HT-29 (cell line): Measurements from ENCODE around the gene IL36B. TPM values are rescaled to one million over a fixed set of nuclear protein-coding genes. Genes with fewer than 3 reads are reported as not detected.

ENCODE experiments used
- DNase-seq: peaks from one replicate; pipeline ENCODE4 v3.0.0-alpha.2; 2015; ENCODE audit warnings: low spot score
- total RNA-seq: library from RNA; depleted of rRNA; stranded (reverse); fragments of >200 nt; shearing (Covaris generic); gene quantifications from 2 replicates; pipeline ENCODE4 v1.2.3, GENCODE V29; 2014

IL36B gene
- total RNA-seq, 1 experiment from 2014 or later = not detected

- no peak for DNase-seq
Observed at GRCh38 chr2:113056521-113056920, 3.9 kb upstream of the IL36B start.

- no peak for DNase-seq
Observed at GRCh38 chr2:113054066-113054465, 1.4 kb upstream of the IL36B start.

- no peak for DNase-seq
Observed at GRCh38 chr2:113053666-113054065, 999 bp upstream of the IL36B start.

- DNase-seq = no peak
Observed at GRCh38 chr2:113050921-113051895, 1.5 kb downstream of the IL36B start.

- no peak for DNase-seq
Observed at GRCh38 chr2:113046465-113046864, 6.2 kb downstream of the IL36B start.

- DNase-seq = peak; percentile 54
Observed at GRCh38 chr2:113041871-113042270, 10.8 kb downstream of the IL36B start.

- DNase-seq = no peak
Observed at GRCh38 chr2:113039719-113040118, 12.9 kb downstream of the IL36B start.

GRCh38 chr2:113039158-113039557 lies 13.5 kb downstream of the IL36B start:
- DNase-seq = no peak

GRCh38 chr2:113038291-113038690 lies 14.4 kb downstream of the IL36B start:
- no peak for DNase-seq

GRCh38 chr2:113036763-113037162 lies 15.9 kb downstream of the IL36B start:
- DNase-seq = no peak

- no peak for DNase-seq
Observed at GRCh38 chr2:113034016-113034415, 18.7 kb downstream of the IL36B start.

- DNase-seq = no peak
Observed at GRCh38 chr2:113032737-113033136, 19.9 kb downstream of the IL36B start.

GRCh38 chr2:113028112-113028511 lies 24.6 kb downstream of the IL36B start:
- DNase-seq = no peak

- no peak for DNase-seq
Observed at GRCh38 chr2:113027691-113028090, 25.0 kb downstream of the IL36B start.

GRCh38 chr2:113025737-113026136 lies 26.9 kb downstream of the IL36B start:
- no peak for DNase-seq

GRCh38 chr2:113024764-113025163 lies 27.9 kb downstream of the IL36B start:
- DNase-seq = no peak

- no peak for DNase-seq
Observed at GRCh38 chr2:113021312-113021711, 31.4 kb downstream of the IL36B start.

- no peak for DNase-seq
Observed at GRCh38 chr2:113018509-113018908, 34.2 kb downstream of the IL36B start.

- no peak for DNase-seq
Observed at GRCh38 chr2:113015655-113016054, 37.0 kb downstream of the IL36B start.

GRCh38 chr2:113015042-113015441 lies 37.6 kb downstream of the IL36B start:
- no peak for DNase-seq

GRCh38 chr2:113014067-113014466 lies 38.6 kb downstream of the IL36B start:
- no peak for DNase-seq

GRCh38 chr2:113013336-113013661 lies 39.4 kb downstream of the IL36B start:
- DNase-seq = no peak
